Endodermal cell (in vitro differentiated cells): ENCODE results near the gene RBM15. TPM values are rescaled to one million over a fixed set of nuclear protein-coding genes. Genes with fewer than 3 reads are reported as not detected.

Experiments
- DNase-seq: peaks from one replicate; pipeline ENCODE4 v3.0.0-alpha.2; 2017
- H3K27ac ChIP-seq: 2 replicates; pipeline ENCODE4 v1.5.1; 2013; ENCODE audit warnings: mild to moderate bottlenecking, low read depth, low read length, moderate library complexity
- H3K27me3 ChIP-seq: 2 replicates; pipeline ENCODE4 v1.6.1; 2013; ENCODE audit warnings: mild to moderate bottlenecking, low read length, moderate library complexity; ENCODE audit not compliant: insufficient read depth, control insufficient read depth, poor library complexity, severe bottlenecking
- H3K36me3 ChIP-seq: 2 replicates; pipeline ENCODE4 v1.7.0; 2013; ENCODE audit warnings: mild to moderate bottlenecking, low read length, moderate library complexity; ENCODE audit not compliant: control insufficient read depth, insufficient read depth
- H3K4me1 ChIP-seq: one replicate; pipeline ENCODE4 v1.7.0; 2013; ENCODE audit warnings: low read length; ENCODE audit not compliant: control insufficient read depth, insufficient read depth
- H3K4me3 ChIP-seq: 2 replicates; pipeline ENCODE4 v1.5.1; 2013; ENCODE audit warnings: mild to moderate bottlenecking, low read length, moderate library complexity
- H3K9ac ChIP-seq: 2 replicates; pipeline ENCODE4 v1.6.1; 2013; ENCODE audit warnings: mild to moderate bottlenecking, low read length, moderate library complexity; ENCODE audit not compliant: poor library complexity, severe bottlenecking; ENCODE audit errors: extremely low read depth
- H3K9me3 ChIP-seq: 2 replicates; pipeline ENCODE4 v1.6.1; 2013; ENCODE audit warnings: mild to moderate bottlenecking, low read length, moderate library complexity; ENCODE audit not compliant: control insufficient read depth
- H3K27ac Mint-ChIP-seq: 2 replicates; pipeline ENCODE4 v1.8.0; 2020; ENCODE audit warnings: mixed read lengths
- H3K27me3 Mint-ChIP-seq: 2 replicates; pipeline ENCODE4 v1.8.0; 2021; ENCODE audit warnings: mild to moderate bottlenecking, mixed read lengths; ENCODE audit not compliant: insufficient read depth
- H3K36me3 Mint-ChIP-seq: 2 replicates; pipeline ENCODE4 v1.8.0; 2020; ENCODE audit warnings: low read depth, mixed read lengths
- H3K4me1 Mint-ChIP-seq: 2 replicates; pipeline ENCODE4 v1.8.0; 2020; ENCODE audit warnings: mixed read lengths
- H3K4me3 Mint-ChIP-seq: 2 replicates; pipeline ENCODE4 v1.8.0; 2020; ENCODE audit warnings: mild to moderate bottlenecking, moderate library complexity, mixed read lengths
- H3K9me3 Mint-ChIP-seq: 2 replicates; pipeline ENCODE4 v1.8.0; 2020; ENCODE audit warnings: mild to moderate bottlenecking, mixed read lengths
- WGBS, 2 experiments: methylation state at CpG; one replicate each; pipeline versions ENCODE4 v1.1.5 to v1.1.7; 2013; ENCODE audit warnings: missing lambda C conversion rate in 2 of 2, mixed read lengths in 1 of 2; ENCODE audit not compliant: insufficient coverage in 1 of 2, insufficient read length in 1 of 2; 5-methylcytosine and 5-hydroxymethylcytosine counted together
- long read RNA-seq, 4 experiments: library from polyadenylated mRNA in 2 of 4; library from RNA in 1 of 4; library from capped mRNA in 1 of 4; stranded (forward) in 3 of 4; unstranded in 1 of 4; transcript quantifications; one replicate each; pipeline ENCODE4 v2.0.0, GENCODE V29; 2020 to 2021; ENCODE audit warnings: inconsistent platforms in 1 of 4
- polyA plus RNA-seq, 2 experiments: library from polyadenylated mRNA; stranded (reverse); fragments of 50-300 nt; gene quantifications; one replicate each; pipeline ENCODE4 v1.2.3, GENCODE V29; 2013
- total RNA-seq, 2 donors: library from RNA; stranded (reverse); fragmentation: NEBNext Ultra II Directional in 1 of 2; extraction: Animal tissue kit (Norgen Biotek cat#: 25700) in 1 of 2; gene quantifications; 2 replicates in 1 of 2; 3 replicates in 1 of 2; pipeline ENCODE4 v1.2.1, GENCODE V29; 2021
- TF ChIP-seq, protein P1 (sequence below): fragments of 200-600 bp; sonication (generic); conservative IDR thresholded peaks from 2 replicates; pipeline ENCODE4 v1.5.0; 2021; ENCODE audit warnings: antibody characterized with exemption, mild to moderate bottlenecking

RBM15 gene, protein sequence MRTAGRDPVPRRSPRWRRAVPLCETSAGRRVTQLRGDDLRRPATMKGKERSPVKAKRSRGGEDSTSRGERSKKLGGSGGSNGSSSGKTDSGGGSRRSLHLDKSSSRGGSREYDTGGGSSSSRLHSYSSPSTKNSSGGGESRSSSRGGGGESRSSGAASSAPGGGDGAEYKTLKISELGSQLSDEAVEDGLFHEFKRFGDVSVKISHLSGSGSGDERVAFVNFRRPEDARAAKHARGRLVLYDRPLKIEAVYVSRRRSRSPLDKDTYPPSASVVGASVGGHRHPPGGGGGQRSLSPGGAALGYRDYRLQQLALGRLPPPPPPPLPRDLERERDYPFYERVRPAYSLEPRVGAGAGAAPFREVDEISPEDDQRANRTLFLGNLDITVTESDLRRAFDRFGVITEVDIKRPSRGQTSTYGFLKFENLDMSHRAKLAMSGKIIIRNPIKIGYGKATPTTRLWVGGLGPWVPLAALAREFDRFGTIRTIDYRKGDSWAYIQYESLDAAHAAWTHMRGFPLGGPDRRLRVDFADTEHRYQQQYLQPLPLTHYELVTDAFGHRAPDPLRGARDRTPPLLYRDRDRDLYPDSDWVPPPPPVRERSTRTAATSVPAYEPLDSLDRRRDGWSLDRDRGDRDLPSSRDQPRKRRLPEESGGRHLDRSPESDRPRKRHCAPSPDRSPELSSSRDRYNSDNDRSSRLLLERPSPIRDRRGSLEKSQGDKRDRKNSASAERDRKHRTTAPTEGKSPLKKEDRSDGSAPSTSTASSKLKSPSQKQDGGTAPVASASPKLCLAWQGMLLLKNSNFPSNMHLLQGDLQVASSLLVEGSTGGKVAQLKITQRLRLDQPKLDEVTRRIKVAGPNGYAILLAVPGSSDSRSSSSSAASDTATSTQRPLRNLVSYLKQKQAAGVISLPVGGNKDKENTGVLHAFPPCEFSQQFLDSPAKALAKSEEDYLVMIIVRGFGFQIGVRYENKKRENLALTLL
- total RNA-seq = 10 to 100 TPM; 42.0 to 54.2 TPM
- 13.5 TPM for polyA plus RNA-seq (2013, experiment 1 of 2)
- 15.3 TPM for polyA plus RNA-seq (2013, experiment 2 of 2)
- long read RNA-seq, experiment 1, partial matches to known transcripts = 0 of 7 reads
- long read RNA-seq, experiment 1, other reads (novel, unspliced or antisense) = 7 of 7 reads
- long read RNA-seq, experiment 2, full-length matches to known transcripts = 19 of 32 reads
- long read RNA-seq, experiment 2, partial matches to known transcripts = 0 of 32 reads
- long read RNA-seq, experiment 2, other reads (novel, unspliced or antisense) = 13 of 32 reads
- long read RNA-seq, experiment 3, full-length matches to known transcripts = 37 of 38 reads
- long read RNA-seq, experiment 3, partial matches to known transcripts = 0 of 38 reads
- long read RNA-seq, experiment 3, other reads (novel, unspliced or antisense) = 1 of 38 reads
- long read RNA-seq, experiment 4, partial matches to known transcripts = 0 of 1 reads
- long read RNA-seq, experiment 4, other reads (novel, unspliced or antisense) = 1 of 1 reads

DNA sequence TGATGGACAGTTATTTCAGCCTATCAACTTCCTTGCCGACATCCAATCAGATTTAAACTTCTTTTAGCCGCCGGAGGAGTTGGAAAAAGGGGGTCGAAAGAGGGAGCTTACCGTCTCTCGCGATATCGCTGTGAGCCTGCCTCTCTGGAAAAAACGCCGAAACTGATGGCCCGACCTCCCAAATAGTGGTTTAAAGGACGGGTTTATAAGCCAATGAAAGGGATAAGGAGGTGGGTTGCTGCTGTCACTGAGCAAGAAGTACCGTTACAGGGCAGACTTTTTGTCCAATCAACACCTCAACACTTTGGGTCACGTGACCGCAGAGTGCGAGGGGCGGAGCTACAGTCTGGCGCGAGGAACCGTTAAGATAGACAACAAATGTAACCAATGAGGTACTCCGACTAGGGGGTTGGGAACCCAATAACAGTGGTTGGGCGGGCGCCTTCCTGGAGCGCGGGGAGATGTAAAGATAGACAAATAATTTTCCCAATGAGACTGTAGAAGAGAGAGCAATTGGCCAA, at the start of gene RBM15:
RBM15 (plus strand) TSS at position 492 of the 521 bp plus-strand sequence; CDS start at position 521, 29 bp downstream.
- peaks cover 42% of the 10 kb centered on the region for H3K4me1 Mint-ChIP-seq
- WGBS, 2 experiments = 0 to 1% methylated on average over 22 to 25 of the region's 25 CpGs
- peak within 1 kb of the TSS; percentile 95 for H3K27ac ChIP-seq
- peaks cover 36% of the 10 kb centered on the region for H3K36me3 ChIP-seq
- TF ChIP-seq, protein P1, sequence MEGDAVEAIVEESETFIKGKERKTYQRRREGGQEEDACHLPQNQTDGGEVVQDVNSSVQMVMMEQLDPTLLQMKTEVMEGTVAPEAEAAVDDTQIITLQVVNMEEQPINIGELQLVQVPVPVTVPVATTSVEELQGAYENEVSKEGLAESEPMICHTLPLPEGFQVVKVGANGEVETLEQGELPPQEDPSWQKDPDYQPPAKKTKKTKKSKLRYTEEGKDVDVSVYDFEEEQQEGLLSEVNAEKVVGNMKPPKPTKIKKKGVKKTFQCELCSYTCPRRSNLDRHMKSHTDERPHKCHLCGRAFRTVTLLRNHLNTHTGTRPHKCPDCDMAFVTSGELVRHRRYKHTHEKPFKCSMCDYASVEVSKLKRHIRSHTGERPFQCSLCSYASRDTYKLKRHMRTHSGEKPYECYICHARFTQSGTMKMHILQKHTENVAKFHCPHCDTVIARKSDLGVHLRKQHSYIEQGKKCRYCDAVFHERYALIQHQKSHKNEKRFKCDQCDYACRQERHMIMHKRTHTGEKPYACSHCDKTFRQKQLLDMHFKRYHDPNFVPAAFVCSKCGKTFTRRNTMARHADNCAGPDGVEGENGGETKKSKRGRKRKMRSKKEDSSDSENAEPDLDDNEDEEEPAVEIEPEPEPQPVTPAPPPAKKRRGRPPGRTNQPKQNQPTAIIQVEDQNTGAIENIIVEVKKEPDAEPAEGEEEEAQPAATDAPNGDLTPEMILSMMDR = no peak
- H3K9me3 ChIP-seq = peaks cover 6% of the 10 kb centered on the region
- H3K9ac ChIP-seq = peak within 1 kb of the TSS; percentile 96
- H3K4me3 ChIP-seq = peak within 1 kb of the TSS; percentile 97
- no peaks in the 10 kb centered on the region for H3K27me3 ChIP-seq
- no peak within 1 kb of the TSS for H3K4me3 Mint-ChIP-seq
- peaks cover 37% of the 10 kb centered on the region for H3K36me3 Mint-ChIP-seq
- peaks cover 25% of the 10 kb centered on the region for H3K4me1 ChIP-seq
- H3K9me3 Mint-ChIP-seq = peaks cover 6% of the 10 kb centered on the region
- H3K27ac Mint-ChIP-seq = peak within 1 kb of the TSS; percentile 96
- DNase-seq = peak; percentile 99
- H3K27me3 Mint-ChIP-seq = no peaks in the 10 kb centered on the region

DNA sequence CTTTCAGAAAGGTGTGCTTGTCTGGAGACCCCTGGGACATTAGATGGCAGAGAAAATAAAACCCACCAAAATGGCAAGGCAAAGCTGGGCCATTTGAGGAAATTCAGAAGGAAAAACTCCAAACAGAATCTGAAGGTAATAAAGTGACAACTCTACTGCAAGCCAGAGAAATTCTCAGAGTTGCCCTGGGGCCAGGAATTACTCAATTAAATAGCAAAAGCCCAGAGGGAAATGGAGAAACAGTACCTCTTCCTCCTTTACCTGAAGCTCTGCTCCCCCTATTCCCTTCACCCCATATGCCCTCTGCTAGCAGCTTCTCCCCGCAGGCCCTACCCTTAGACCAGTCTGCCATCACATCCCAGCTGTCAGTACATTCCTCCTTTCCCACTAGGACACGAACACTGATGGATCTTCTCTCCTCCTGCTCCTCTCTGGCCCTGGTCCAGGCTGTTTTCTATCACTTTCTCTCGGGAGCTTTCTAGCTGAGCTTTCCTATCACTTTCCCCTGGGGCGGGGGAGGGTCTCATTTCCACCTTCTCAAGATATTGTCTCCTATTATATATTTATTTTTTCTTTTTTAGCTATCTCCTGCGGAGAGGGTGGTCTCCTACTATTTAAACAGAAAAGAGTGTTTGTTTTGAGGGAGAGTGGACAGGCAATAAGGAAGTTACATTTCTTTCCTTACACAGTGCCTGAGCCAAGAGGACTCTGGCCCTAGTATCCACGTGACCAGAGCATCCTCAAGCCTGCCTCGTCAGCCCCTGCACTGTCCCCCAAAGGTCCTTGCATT, 47.7 kb upstream of the RBM15 start:
- no peaks in the 10 kb centered on the region for H3K36me3 ChIP-seq
- no peak for DNase-seq
- no peak overlapping the region for H3K27ac Mint-ChIP-seq
- H3K9ac ChIP-seq = no peak overlapping the region
- no peak overlapping the region for H3K27ac ChIP-seq
- H3K4me3 ChIP-seq = no peak overlapping the region
- TF ChIP-seq, protein P1 = no peak
- no peaks in the 10 kb centered on the region for H3K36me3 Mint-ChIP-seq
- H3K9me3 ChIP-seq = no peaks in the 10 kb centered on the region
- 70 to 72% methylated on average over 3 to 6 of the region's 7 CpGs for WGBS, 2 experiments
- no peaks in the 10 kb centered on the region for H3K4me1 ChIP-seq
- H3K27me3 ChIP-seq = peaks cover 15% of the 10 kb centered on the region
- peaks cover 10% of the 10 kb centered on the region for H3K27me3 Mint-ChIP-seq
- H3K4me3 Mint-ChIP-seq = no peak overlapping the region
- no peaks in the 10 kb centered on the region for H3K9me3 Mint-ChIP-seq
- H3K4me1 Mint-ChIP-seq = peaks cover 3% of the 10 kb centered on the region
